ENCODE measurements around the gene SLC35B4.

GRCh38 chr7:134293002-134293740 lies 23.6 kb downstream of the SLC35B4 start:
- TF ChIP-seq CTCF (IDR thresholded peaks at IDR 0.05) (no peak), EP300 (IDR thresholded peaks at IDR 0.05) (peak in 1 of 2 donors; percentile 50)
